Measurements from ENCODE around the gene SH2B2. TPM values are rescaled to one million over a fixed set of nuclear protein-coding genes. Genes with fewer than 3 reads are reported as not detected.

Gene SH2B2
- total RNA-seq, result 8.8 TPM

DNA sequence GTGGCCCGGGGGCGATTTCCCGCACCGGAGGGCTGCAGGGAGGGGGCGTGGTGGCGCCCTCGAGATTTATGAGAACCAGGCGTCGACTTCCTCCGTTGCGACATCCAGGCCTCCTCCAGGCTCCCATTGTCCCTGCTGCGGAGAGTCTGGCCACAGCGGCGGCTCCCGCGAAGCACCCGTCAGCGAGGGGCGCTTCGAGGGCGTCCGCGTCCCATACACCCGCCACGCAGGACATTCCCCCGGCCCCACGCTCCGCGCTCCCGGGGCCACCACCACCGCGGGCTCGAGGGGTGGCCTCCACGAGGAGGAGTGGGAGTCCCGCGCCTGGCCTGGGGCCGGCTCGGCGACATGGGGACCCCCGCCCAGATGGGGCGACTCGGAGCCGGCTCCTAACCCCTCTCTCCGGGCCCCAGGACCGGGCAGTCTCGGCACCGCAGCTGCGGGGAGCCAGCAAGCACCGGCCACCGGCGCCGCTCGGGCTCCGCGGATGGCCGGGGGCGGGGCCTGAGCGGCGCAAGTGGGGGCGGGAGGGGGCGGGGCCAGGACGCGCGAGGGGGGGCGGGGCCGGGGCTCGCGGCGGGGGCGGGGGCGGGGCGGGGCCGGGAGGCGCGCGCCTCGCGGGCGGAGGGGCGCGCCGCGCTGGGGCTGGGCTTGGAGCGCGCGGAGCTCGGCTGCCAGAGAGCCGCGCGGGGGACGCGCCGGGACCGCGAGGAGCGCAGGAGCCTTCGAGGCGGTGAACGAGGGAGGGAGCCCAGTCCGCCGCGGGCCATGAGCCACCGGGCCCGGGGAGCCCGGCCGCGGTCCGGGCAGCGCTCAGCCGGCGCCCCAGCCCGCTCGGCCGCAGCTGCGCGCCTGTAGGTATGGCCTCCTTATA, at the start of gene SH2B2:
TSS of gene SH2B2 (plus strand) at position 632 of the 874 bp plus-strand sequence. CDS start 13,683 bp downstream, outside the sequence.
- Histone ChIP-seq H3K27ac (peak within 1 kb of the TSS; percentile 84), H3K9me3 (no peaks in the 10 kb centered on the region), H3K4me1 (peaks cover 38% of the 10 kb centered on the region), H3K27me3 (no peaks in the 10 kb centered on the region), H3K4me3 (peak within 1 kb of the TSS; percentile 67 to 97), H3K36me3 (no peaks in the 10 kb centered on the region)
- no peak for DNase-seq (ENCODE audit: extremely low spot score in 2 of 2)
- TF ChIP-seq, protein P1, sequence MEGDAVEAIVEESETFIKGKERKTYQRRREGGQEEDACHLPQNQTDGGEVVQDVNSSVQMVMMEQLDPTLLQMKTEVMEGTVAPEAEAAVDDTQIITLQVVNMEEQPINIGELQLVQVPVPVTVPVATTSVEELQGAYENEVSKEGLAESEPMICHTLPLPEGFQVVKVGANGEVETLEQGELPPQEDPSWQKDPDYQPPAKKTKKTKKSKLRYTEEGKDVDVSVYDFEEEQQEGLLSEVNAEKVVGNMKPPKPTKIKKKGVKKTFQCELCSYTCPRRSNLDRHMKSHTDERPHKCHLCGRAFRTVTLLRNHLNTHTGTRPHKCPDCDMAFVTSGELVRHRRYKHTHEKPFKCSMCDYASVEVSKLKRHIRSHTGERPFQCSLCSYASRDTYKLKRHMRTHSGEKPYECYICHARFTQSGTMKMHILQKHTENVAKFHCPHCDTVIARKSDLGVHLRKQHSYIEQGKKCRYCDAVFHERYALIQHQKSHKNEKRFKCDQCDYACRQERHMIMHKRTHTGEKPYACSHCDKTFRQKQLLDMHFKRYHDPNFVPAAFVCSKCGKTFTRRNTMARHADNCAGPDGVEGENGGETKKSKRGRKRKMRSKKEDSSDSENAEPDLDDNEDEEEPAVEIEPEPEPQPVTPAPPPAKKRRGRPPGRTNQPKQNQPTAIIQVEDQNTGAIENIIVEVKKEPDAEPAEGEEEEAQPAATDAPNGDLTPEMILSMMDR (IDR thresholded peaks at IDR 0.05), result no peak
- TF ChIP-seq POLR2AphosphoS5 (IDR thresholded peaks at IDR 0.05; ENCODE audit: insufficient read depth in 1 of 2, low read depth in 1 of 2), result peak in 1 of 2 donors; percentile 88
- TF ChIP-seq POLR2A (IDR thresholded peaks at IDR 0.05), result peak in 1 of 2 donors; percentile 76
- intact Hi-C loops (cut with DNase I), result no loop called here

GRCh38 chr7:102239206-102239820, 47.4 kb upstream of the SH2B2 start:
- intact Hi-C loops (cut with DNase I), result loop anchor here (10.0 kb wide), 1 partner anchor 555 kb away; no protein-coding TSS in a partner anchor
- Histone ChIP-seq H3K4me1 (no peaks in the 10 kb centered on the region), H3K36me3 (peaks cover 0 to 14% of the 10 kb centered on the region in 2 donors)

GRCh38 chr7:102241431-102241830, 45.2 kb upstream of the SH2B2 start:
- intact Hi-C loops (cut with DNase I), result no loop called here
- no peak for DNase-seq (ENCODE audit: extremely low spot score in 2 of 2)
- no peak overlapping the region for H3K4me3 ChIP-seq
- no peaks in the 10 kb centered on the region for H3K4me1 ChIP-seq
- H3K27ac ChIP-seq, result no peak overlapping the region
- H3K9me3 ChIP-seq, result no peaks in the 10 kb centered on the region
- no peaks in the 10 kb centered on the region for H3K27me3 ChIP-seq
- TF ChIP-seq POLR2AphosphoS5 (IDR thresholded peaks at IDR 0.05; ENCODE audit: insufficient read depth in 1 of 2, low read depth in 1 of 2) (no peak), POLR2A (IDR thresholded peaks at IDR 0.05) (no peak)
- TF ChIP-seq, protein P1 (IDR thresholded peaks at IDR 0.05), result no peak
- peaks cover 0 to 7% of the 10 kb centered on the region in 2 donors for H3K36me3 ChIP-seq

More at GRCh38 chr7:102239206-102239820, 47.4 kb upstream of the SH2B2 start:
- TF ChIP-seq, protein P1 (IDR thresholded peaks at IDR 0.05), result no peak
- no peak for TF ChIP-seq POLR2A (IDR thresholded peaks at IDR 0.05)
- TF ChIP-seq POLR2AphosphoS5 (IDR thresholded peaks at IDR 0.05; ENCODE audit: insufficient read depth in 1 of 2, low read depth in 1 of 2), result no peak
- H3K27me3 ChIP-seq, result no peaks in the 10 kb centered on the region
- H3K4me3 ChIP-seq, result no peak overlapping the region
- no peak overlapping the region for H3K27ac ChIP-seq
- H3K9me3 ChIP-seq, result no peaks in the 10 kb centered on the region
- DNase-seq (ENCODE audit: extremely low spot score in 2 of 2), result no peak

DNA sequence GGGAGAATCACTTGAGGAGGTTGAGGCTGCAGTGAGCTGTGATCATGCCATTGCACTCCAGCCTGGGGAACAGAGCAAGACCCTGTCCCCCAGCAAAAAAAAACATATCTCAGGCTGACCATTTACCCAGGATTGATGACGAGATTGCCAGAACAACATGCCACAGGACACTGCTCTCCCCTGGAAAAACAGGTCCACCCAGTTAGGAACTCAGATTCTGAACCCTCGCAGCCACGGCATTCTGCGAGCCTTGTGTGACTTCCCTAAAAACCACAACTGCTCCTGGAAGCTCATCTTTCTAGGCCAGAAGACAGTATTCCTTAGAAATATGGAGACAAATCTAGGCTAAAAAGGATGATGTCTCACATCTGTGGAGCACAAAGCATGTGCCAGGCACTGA, 42.1 kb upstream of the SH2B2 start:
- H3K4me1 ChIP-seq, result no peaks in the 10 kb centered on the region
- no peak for TF ChIP-seq POLR2A (IDR thresholded peaks at IDR 0.05)
- no peak for TF ChIP-seq POLR2AphosphoS5 (IDR thresholded peaks at IDR 0.05; ENCODE audit: insufficient read depth in 1 of 2, low read depth in 1 of 2)
- TF ChIP-seq, protein P1 (IDR thresholded peaks at IDR 0.05), result no peak
- H3K27ac ChIP-seq, result no peak overlapping the region
- no peak for DNase-seq (ENCODE audit: extremely low spot score in 2 of 2)
- intact Hi-C loops (cut with DNase I), result no loop called here
- H3K27me3 ChIP-seq, result no peaks in the 10 kb centered on the region
- H3K36me3 ChIP-seq, result peaks cover 0 to 15% of the 10 kb centered on the region in 2 donors
- H3K4me3 ChIP-seq, result no peak overlapping the region
- H3K9me3 ChIP-seq, result no peaks in the 10 kb centered on the region
